NCI-H345 treated with DMSO at 0.1 percent for 48 hours (cell line): Measurements from ENCODE around the gene ZNF513.
"Not testable (repeated sequence)": the region's sequence is repeated elsewhere in the genome, so short reads cannot be mapped to it uniquely, and the experiment has no call there.

Source experiments
- DNase-seq: peaks from one replicate; lab custom pipeline; 2025; ENCODE audit not compliant: unreplicated experiment; lab: John Stamatoyannopoulos, UW

The ZNF513 gene

GRCh38 chr2:27380626-27381545, at the start of gene ZNF513:
TSS of gene ZNF513 (minus strand) at chr2:27380734. CDS start at chr2:27380526, 208 bp downstream.
- peak; percentile 91 for DNase-seq

GRCh38 chr2:27428978-27429541, 48.5 kb upstream of the ZNF513 start:
- DNase-seq, result peak; percentile 72

- DNase-seq, result peak; percentile 93
These were observed 47.9 kb upstream of the ZNF513 start, which contains the start of gene NRBP1 for GRCh38 chr2:27428213-27428977. TSS of gene NRBP1 (plus strand) at chr2:27428631. CDS start at chr2:27433274, 4,643 bp downstream.

GRCh38 chr2:27427863-27428212, 47.3 kb upstream of the ZNF513 start:
- DNase-seq, result peak; percentile 60

- not testable (repeated sequence) for DNase-seq
These were observed 44.5 kb upstream of the ZNF513 start for GRCh38 chr2:27425039-27425438.

GRCh38 chr2:27422958-27423357, 42.4 kb upstream of the ZNF513 start:
- DNase-seq, result no peak

GRCh38 chr2:27421660-27422250, 41.2 kb upstream of the ZNF513 start:
- no peak for DNase-seq

GRCh38 chr2:27420996-27421395, 40.5 kb upstream of the ZNF513 start:
- no peak for DNase-seq

GRCh38 chr2:27416151-27416550, 35.6 kb upstream of the ZNF513 start:
- no peak for DNase-seq

GRCh38 chr2:27412419-27413152, 32.1 kb upstream of the ZNF513 start:
- no peak for DNase-seq

GRCh38 chr2:27409321-27410073, 29.0 kb upstream of the ZNF513 start, which contains the start of gene PPM1G:
TSS of gene PPM1G (minus strand) at chr2:27409591. CDS start at chr2:27409422, 169 bp downstream.
- DNase-seq, result peak; percentile 94

- no peak for DNase-seq
These were observed 28.2 kb upstream of the ZNF513 start for GRCh38 chr2:27408601-27409320.

- DNase-seq, result peak; percentile 76
These were observed 27.4 kb upstream of the ZNF513 start for GRCh38 chr2:27407798-27408491.

GRCh38 chr2:27400348-27401135, 20.0 kb upstream of the ZNF513 start:
- DNase-seq, result no peak

GRCh38 chr2:27398962-27399361, 18.4 kb upstream of the ZNF513 start:
- no peak for DNase-seq

GRCh38 chr2:27393225-27393624, 12.7 kb upstream of the ZNF513 start:
- DNase-seq, result no peak

GRCh38 chr2:27390822-27391679, 10.5 kb upstream of the ZNF513 start:
- DNase-seq, result no peak
